ENCODE data around the gene HEATR1.

DNA sequence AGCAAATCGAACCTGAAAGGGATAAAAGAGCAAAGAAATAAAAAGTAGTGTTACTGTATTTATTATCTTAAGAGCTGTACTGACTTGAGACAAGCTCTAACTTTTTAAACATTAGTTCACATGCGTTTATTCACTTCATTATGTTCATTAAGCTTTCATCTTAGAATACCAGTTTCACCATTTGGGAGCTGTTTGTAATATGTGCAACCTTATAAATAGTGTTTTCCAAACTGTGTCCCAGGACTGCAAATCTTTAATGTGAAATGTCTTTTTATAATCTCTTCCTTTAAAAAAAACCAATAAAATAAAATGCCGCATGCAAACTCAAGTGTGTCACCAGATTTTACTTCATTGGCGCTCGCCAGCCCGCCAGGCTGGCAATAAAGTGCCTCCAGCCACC lies 52.2 kb downstream of the HEATR1 start:
- TF ChIP-seq, protein P1, sequence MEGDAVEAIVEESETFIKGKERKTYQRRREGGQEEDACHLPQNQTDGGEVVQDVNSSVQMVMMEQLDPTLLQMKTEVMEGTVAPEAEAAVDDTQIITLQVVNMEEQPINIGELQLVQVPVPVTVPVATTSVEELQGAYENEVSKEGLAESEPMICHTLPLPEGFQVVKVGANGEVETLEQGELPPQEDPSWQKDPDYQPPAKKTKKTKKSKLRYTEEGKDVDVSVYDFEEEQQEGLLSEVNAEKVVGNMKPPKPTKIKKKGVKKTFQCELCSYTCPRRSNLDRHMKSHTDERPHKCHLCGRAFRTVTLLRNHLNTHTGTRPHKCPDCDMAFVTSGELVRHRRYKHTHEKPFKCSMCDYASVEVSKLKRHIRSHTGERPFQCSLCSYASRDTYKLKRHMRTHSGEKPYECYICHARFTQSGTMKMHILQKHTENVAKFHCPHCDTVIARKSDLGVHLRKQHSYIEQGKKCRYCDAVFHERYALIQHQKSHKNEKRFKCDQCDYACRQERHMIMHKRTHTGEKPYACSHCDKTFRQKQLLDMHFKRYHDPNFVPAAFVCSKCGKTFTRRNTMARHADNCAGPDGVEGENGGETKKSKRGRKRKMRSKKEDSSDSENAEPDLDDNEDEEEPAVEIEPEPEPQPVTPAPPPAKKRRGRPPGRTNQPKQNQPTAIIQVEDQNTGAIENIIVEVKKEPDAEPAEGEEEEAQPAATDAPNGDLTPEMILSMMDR (IDR thresholded peaks at IDR 0.05) = no peak
- no peak for TF ChIP-seq SIN3A (IDR thresholded peaks at IDR 0.05; ENCODE audit: borderline replicate concordance, insufficient read depth, low read depth, low read length)
